Activated naive CD4-positive, alpha-beta T cell treated with Interleukin-2 at 50 U/mL for 16 hours (primary cell): Measurements from ENCODE around the gene LCMT2.

Experiments used
- DNase-seq: peaks from one replicate; pipeline ENCODE4 v3.0.0-alpha.2; 2020

Gene LCMT2

DNA sequence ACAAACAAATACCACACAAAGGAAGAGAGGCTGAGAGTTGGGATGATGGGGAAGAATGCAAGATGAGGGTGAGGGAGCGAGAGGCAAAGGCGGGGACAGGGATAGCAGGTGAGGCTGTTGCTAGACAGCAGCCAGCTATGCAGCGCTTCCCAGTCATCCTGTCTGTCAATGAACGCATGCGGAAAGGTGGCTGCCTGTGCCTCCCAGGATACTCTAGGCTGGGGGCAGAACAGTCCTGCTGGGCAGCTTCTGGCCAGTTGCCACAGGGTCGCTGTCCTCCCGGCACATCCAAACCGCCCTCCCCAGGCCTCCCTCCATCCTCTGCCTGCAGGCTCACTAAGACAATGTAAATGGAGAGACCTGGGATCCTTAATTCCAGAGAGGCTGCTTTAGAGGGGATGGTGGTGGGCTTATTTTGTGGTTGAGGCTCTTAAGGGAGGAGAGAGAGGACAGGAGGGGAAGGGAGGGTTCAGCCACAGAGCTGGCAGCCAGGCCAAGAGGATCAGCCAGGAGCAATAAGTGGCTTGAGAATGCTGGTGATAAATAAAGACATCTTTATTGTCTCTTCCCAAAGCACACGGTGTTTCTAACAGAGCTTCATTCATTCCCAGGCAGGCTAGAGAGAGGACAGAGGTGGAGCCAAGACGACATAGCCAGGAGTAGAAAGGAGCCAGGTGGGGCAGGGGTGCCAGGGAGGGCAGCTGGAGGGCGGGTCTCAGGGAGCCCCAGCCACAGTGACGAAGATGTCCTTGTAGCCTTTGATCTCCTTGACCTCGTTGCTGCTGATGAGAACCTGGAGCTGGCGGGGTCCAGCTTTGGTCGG is 54.4 kb downstream of the LCMT2 start:
- DNase-seq = no peak

GRCh38 chr15:43274136-43274535 is 56.2 kb downstream of the LCMT2 start:
- DNase-seq = no peak
